Measurements from ENCODE around the gene NREP. TPM values are rescaled to one million over a fixed set of nuclear protein-coding genes. Genes with fewer than 3 reads are reported as not detected.

Gene NREP
- total and polyA plus RNA-seq, 10 donors: 12.9 to 54.5 (median 32.9) TPM

GRCh38 chr5:111745075-111745739 is 11.8 kb downstream of the NREP start:
- DNase-seq: no peak
- 81 to 91% (median 84%) methylated on average over 4 of the region's 4 CpGs for WGBS, 5 donors
- H3K27ac ChIP-seq: no peak overlapping the region

GRCh38 chr5:111744455-111744854 is 12.5 kb downstream of the NREP start:
- Histone ChIP-seq H3K4me1 (peaks cover 0 to 32% (median 17%) of the 10 kb centered on the region in 6 donors), H3K9me3 (no peaks in the 10 kb centered on the region), H3K36me3 (no peaks in the 10 kb centered on the region), H3K27ac (no peak overlapping the region), H3K4me3 (no peak overlapping the region), H3K27me3 (replicated peaks in 1 of 7) (no peaks in the 10 kb centered on the region)
- no peak for DNase-seq
- 82 to 90% (median 84%) methylated on average over 2 of the region's 2 CpGs for WGBS, 5 donors
- TF ChIP-seq POLR2A (IDR thresholded peaks at IDR 0.05) (no peak), POLR2AphosphoS5 (IDR thresholded peaks at IDR 0.05) (no peak)
- intact Hi-C loops (cut with DNase I; ENCODE audit: low total_unique reads): no loop called here

More at GRCh38 chr5:111745075-111745739, 11.8 kb downstream of the NREP start:
- H3K4me3 ChIP-seq: no peak overlapping the region
- H3K27me3 ChIP-seq (replicated peaks in 1 of 7): no peaks in the 10 kb centered on the region
- no peak for TF ChIP-seq CTCF (IDR thresholded peaks at IDR 0.05 in 8 of 11, conservative IDR thresholded peaks at IDR 0.05 in 3 of 11)
- TF ChIP-seq POLR2A (IDR thresholded peaks at IDR 0.05): no peak
- no peak for TF ChIP-seq POLR2AphosphoS5 (IDR thresholded peaks at IDR 0.05)
- no peaks in the 10 kb centered on the region for H3K36me3 ChIP-seq
- no peaks in the 10 kb centered on the region for H3K9me3 ChIP-seq
- peaks cover 0 to 32% (median 17%) of the 10 kb centered on the region in 6 donors for H3K4me1 ChIP-seq
- intact Hi-C loops (cut with DNase I; ENCODE audit: low total_unique reads): no loop called here

- WGBS, 5 donors: 61 to 88% (median 80%) methylated on average over 2 of the region's 2 CpGs
- intact Hi-C loops (cut with DNase I; ENCODE audit: low total_unique reads): no loop called here
- H3K36me3 ChIP-seq: no peaks in the 10 kb centered on the region
- no peak for DNase-seq
- H3K4me1 ChIP-seq: peaks cover 0 to 32% (median 17%) of the 10 kb centered on the region in 6 donors
- no peak overlapping the region for H3K4me3 ChIP-seq
- no peaks in the 10 kb centered on the region for H3K27me3 ChIP-seq (replicated peaks in 1 of 7)
- H3K9me3 ChIP-seq: no peaks in the 10 kb centered on the region
- peak overlapping the region in 1 of 8 donors; percentile 79 for H3K27ac ChIP-seq
- TF ChIP-seq POLR2A (IDR thresholded peaks at IDR 0.05) (no peak), CTCF (IDR thresholded peaks at IDR 0.05 in 8 of 11, conservative IDR thresholded peaks at IDR 0.05 in 3 of 11) (no peak), POLR2AphosphoS5 (IDR thresholded peaks at IDR 0.05) (no peak)
Measured at GRCh38 chr5:111743988-111744387, 13.0 kb downstream of the NREP start.

GRCh38 chr5:111743512-111743911 is 13.5 kb downstream of the NREP start:
- WGBS, 5 donors: 50 to 75% (median 70%) methylated on average over 2 of the region's 2 CpGs
- Histone ChIP-seq H3K9me3 (no peaks in the 10 kb centered on the region), H3K36me3 (no peaks in the 10 kb centered on the region), H3K4me3 (no peak overlapping the region), H3K27me3 (replicated peaks in 1 of 7) (no peaks in the 10 kb centered on the region), H3K4me1 (peaks cover 0 to 32% (median 17%) of the 10 kb centered on the region in 6 donors), H3K27ac (peak overlapping the region in 2 of 8 donors; percentile 73 to 79)
- intact Hi-C loops (cut with DNase I; ENCODE audit: low total_unique reads): no loop called here
- no peak for TF ChIP-seq POLR2AphosphoS5 (IDR thresholded peaks at IDR 0.05)
- TF ChIP-seq CTCF (IDR thresholded peaks at IDR 0.05 in 8 of 11, conservative IDR thresholded peaks at IDR 0.05 in 3 of 11): no peak
- TF ChIP-seq POLR2A (IDR thresholded peaks at IDR 0.05): no peak
- DNase-seq: no peak

All from spleen (tissue), 11 donors.